GM20000 (cell line): ENCODE results near the gene KITLG.

ENCODE experiments used
- DNase-seq: peaks from one replicate; pipeline ENCODE4 v3.0.0; 2012; ENCODE audit warnings: low spot score
- CTCF ChIP-seq: IDR thresholded peaks from 2 replicates; pipeline ENCODE4 v1.5.1; 2012; ENCODE audit warnings: mild to moderate bottlenecking, control low read depth; ENCODE audit errors: extremely low read depth, missing control alignments

The KITLG gene

GRCh38 chr12:88591343-88591742, 11.1 kb upstream of the KITLG start:
- TF ChIP-seq CTCF = no peak

GRCh38 chr12:88590851-88591250, 10.6 kb upstream of the KITLG start:
- no peak for TF ChIP-seq CTCF
- no peak for DNase-seq

More at GRCh38 chr12:88591343-88591742, 11.1 kb upstream of the KITLG start:
- DNase-seq = no peak

- DNase-seq = no peak
- TF ChIP-seq CTCF = no peak
These were observed 4.8 kb upstream of the KITLG start for GRCh38 chr12:88585077-88585476.

- peak; percentile 23 for DNase-seq
- no peak for TF ChIP-seq CTCF
These were observed 645 bp downstream of the KITLG start for GRCh38 chr12:88579601-88580050.

GRCh38 chr12:88579161-88579517, 1.1 kb downstream of the KITLG start:
- TF ChIP-seq CTCF = no peak
- DNase-seq = no peak

GRCh38 chr12:88578276-88579160, 1.8 kb downstream of the KITLG start:
- TF ChIP-seq CTCF = no peak
- DNase-seq = no peak

- DNase-seq = no peak
- TF ChIP-seq CTCF = no peak
These were observed 2.7 kb downstream of the KITLG start for GRCh38 chr12:88577537-88577936.
